ENCODE results near the gene KRTAP12-1. TPM values are rescaled to one million over a fixed set of nuclear protein-coding genes. Genes with fewer than 3 reads are reported as not detected.

The KRTAP12-1 gene, protein sequence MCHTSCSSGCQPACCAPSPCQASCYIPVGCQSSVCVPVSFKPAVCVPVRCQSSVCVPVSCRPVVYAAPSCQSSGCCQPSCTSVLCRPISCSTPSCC
- total RNA-seq (2012; rRNA removed), result not detected in 2 replicates

DNA sequence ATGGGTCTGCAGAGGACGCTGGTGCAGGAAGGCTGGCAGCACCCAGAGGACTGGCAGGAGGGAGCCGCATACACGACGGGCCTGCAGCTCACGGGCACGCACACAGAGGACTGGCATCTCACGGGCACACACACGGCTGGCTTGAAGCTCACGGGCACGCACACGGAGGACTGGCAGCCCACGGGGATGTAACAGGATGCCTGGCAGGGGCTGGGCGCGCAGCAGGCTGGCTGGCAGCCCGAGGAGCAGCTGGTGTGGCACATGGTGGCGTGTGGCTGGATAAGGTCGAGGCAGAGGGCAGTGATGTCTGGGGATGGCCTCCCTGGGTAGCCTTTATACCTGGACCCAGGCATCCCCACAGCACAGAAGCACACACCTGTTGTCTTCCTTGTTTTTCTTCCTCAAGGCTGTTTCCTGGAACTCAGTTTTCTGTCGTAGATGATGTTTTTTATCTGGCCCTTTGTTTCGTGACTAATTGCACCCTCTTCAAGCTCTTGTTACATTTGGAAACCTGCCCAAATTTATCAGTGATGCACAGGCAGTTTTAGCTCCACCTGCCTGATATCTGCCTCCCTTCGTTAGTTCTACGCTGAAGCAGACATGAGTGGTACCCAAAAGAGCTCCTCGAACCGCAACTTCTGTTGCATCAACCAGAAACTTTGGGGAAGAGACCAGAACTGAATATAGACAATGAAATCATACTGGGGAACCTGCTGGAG is at the start of gene KRTAP12-1:
TSS of gene KRTAP12-1 (minus strand) at position 303 of the 719 bp plus-strand sequence. CDS start at position 263, 40 bp downstream.
- peaks cover 68% of the 10 kb centered on the region for H3K27me3 ChIP-seq (ENCODE audit: control insufficient read depth, insufficient read depth, low read length)
- no peak within 1 kb of the TSS for H3K9ac ChIP-seq (ENCODE audit: low read depth, low read length)
- H3K4me2 ChIP-seq (ENCODE audit: low read length), result no peak within 1 kb of the TSS
- H3K4me1 ChIP-seq (ENCODE audit: control insufficient read depth, insufficient read depth, low read length), result no peaks in the 10 kb centered on the region
- no peak within 1 kb of the TSS for H3K4me3 ChIP-seq (ENCODE audit: low read length)
- no peaks in the 10 kb centered on the region for H3K9me3 ChIP-seq (replicated peaks; ENCODE audit: low read length)
- H3K36me3 ChIP-seq (ENCODE audit: insufficient read depth, low read length), result no peaks in the 10 kb centered on the region

DNA sequence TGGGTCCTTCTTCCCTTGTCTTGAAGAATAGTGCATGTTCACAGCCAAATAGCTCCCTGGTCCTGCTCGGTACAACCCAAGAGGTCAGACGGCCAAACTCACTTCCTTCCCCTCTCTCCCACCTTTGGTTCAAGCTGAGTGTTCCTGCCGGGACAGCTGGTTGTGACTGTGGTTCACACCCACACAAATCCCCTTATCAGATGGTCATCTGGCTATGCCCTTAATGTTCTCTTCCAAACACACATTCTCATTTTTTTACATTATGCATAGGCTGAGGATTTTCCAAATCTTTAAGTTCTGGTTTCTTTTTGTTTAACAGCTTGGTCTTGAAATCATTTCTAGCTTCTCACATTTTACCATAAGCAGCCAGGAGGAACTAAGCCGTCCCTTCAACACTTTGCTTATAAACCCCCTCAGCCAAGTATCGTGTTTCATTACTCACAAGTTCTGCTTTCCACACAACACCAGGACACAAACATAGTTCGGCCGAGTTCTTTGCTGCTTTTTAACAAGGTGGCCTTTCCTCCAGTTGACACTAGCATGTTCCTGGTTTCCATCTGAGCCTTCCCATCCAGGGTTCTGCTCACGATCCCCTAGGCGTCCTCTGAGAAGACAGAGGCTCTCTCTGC is 49.1 kb upstream of the KRTAP12-1 start:
- H3K9ac ChIP-seq (ENCODE audit: low read depth, low read length), result no peak overlapping the region
- no peak overlapping the region for H3K4me2 ChIP-seq (ENCODE audit: low read length)
- H3K4me1 ChIP-seq (ENCODE audit: control insufficient read depth, insufficient read depth, low read length), result no peaks in the 10 kb centered on the region
- no peak overlapping the region for H3K4me3 ChIP-seq (ENCODE audit: low read length)
- no peaks in the 10 kb centered on the region for H3K9me3 ChIP-seq (replicated peaks; ENCODE audit: low read length)
- H3K36me3 ChIP-seq (ENCODE audit: insufficient read depth, low read length), result no peaks in the 10 kb centered on the region
- H3K27me3 ChIP-seq (ENCODE audit: control insufficient read depth, insufficient read depth, low read length), result peaks cover 48% of the 10 kb centered on the region

DNA sequence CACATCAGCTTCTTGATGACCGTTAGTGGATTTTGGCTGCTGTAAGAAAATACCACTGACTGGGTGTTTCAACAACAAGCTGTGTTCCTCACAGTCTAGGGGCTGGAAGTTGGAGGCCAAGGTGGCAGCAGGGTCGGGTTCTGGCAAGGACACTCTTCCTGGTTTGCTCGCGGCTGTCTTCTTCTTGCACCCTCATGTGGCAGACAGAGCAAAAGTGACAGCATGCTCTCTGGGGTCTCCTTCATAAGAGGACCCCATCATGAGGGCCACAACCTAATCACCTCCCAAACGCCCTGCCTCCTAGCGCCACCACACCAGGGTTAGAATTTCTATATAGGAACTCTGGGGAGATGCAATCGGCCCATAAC is 48.0 kb upstream of the KRTAP12-1 start:
- no peak overlapping the region for H3K4me3 ChIP-seq (ENCODE audit: low read length)
- H3K9me3 ChIP-seq (replicated peaks; ENCODE audit: low read length), result no peaks in the 10 kb centered on the region
- H3K36me3 ChIP-seq (ENCODE audit: insufficient read depth, low read length), result no peaks in the 10 kb centered on the region
- H3K9ac ChIP-seq (ENCODE audit: low read depth, low read length), result no peak overlapping the region
- H3K27me3 ChIP-seq (ENCODE audit: control insufficient read depth, insufficient read depth, low read length), result peaks cover 56% of the 10 kb centered on the region
- H3K4me1 ChIP-seq (ENCODE audit: control insufficient read depth, insufficient read depth, low read length), result no peaks in the 10 kb centered on the region
- H3K4me2 ChIP-seq (ENCODE audit: low read length), result no peak overlapping the region

DNA sequence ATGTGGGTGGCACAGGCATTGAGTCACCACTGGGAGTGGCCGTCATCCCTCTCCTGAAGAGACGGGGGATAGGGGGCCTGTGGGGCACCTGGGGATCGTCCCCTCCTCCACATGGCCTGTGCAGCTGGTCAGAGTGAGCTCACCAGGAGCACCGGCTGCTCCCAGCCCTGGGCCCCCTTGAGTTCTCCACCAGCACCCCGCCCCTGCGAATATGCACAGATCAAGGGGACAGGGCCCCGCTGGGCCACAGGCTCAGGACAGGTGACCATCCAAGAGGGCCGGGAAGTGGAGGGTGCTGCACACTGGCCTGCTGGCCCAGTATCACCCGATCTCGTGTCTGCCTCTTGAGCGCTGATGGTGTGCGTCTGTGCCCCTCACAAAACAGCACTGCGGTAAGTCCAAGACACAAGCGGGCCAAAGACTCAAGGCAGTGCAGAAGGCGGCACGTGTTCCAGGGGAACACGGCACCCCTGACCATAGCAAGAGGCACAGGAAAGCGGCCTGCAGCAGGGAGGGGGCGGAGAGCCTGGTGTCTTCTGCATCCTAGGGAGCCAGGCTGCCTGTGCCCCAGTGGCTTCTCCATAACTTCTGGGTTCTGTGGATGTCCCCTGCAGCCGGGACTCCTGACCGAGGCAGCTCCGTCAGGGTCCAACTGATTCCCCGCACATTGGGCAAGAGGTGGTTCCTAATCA is 47.5 kb upstream of the KRTAP12-1 start:
- Histone ChIP-seq H3K4me3 (ENCODE audit: low read length) (no peak overlapping the region), H3K9ac (ENCODE audit: low read depth, low read length) (no peak overlapping the region), H3K9me3 (replicated peaks; ENCODE audit: low read length) (no peaks in the 10 kb centered on the region), H3K4me1 (ENCODE audit: control insufficient read depth, insufficient read depth, low read length) (no peaks in the 10 kb centered on the region), H3K36me3 (ENCODE audit: insufficient read depth, low read length) (no peaks in the 10 kb centered on the region), H3K4me2 (ENCODE audit: low read length) (no peak overlapping the region), H3K27me3 (ENCODE audit: control insufficient read depth, insufficient read depth, low read length) (peaks cover 57% of the 10 kb centered on the region)

DNA sequence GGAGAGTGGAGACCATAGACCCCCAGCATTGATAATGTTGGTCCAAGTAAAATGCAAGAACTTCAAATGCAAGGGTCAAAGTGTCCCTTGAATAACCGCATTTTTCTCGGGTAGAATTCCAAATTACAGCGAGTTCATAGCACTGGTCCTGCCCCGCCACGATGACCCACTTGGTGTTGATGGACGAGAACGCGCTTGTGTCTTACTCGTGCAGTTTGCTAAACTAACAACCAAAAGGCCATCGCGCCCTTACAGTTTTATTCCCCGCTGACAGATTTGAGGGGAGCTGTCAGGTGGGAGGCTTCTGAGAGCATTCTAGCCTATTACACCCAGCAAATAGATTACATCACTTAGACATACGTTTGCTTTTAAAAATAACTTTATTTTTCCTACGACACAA is 46.8 kb upstream of the KRTAP12-1 start:
- Histone ChIP-seq H3K9ac (ENCODE audit: low read depth, low read length) (no peak overlapping the region), H3K4me1 (ENCODE audit: control insufficient read depth, insufficient read depth, low read length) (no peaks in the 10 kb centered on the region), H3K27me3 (ENCODE audit: control insufficient read depth, insufficient read depth, low read length) (peaks cover 62% of the 10 kb centered on the region), H3K4me3 (ENCODE audit: low read length) (no peak overlapping the region), H3K4me2 (ENCODE audit: low read length) (no peak overlapping the region), H3K9me3 (replicated peaks; ENCODE audit: low read length) (no peaks in the 10 kb centered on the region), H3K36me3 (ENCODE audit: insufficient read depth, low read length) (no peaks in the 10 kb centered on the region)

DNA sequence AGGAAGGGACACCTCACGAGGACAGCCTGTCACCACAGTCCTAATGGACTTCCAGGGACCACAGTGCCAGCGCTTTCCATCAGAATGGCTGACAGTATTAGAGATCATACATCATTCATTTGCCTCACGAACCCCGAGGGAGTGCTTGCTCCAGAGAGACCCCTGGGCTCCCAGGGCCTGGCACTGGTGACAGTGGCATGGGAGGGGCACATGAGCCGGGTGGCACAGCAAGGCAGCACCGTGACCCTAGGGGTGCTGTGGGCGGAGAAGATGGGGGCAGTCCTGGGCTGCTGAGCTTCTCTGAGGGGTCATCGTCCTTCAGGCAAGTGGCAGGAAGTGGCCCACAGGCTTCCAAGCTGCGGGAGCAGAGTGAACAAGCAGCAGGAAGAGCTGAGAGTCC is 45.8 kb upstream of the KRTAP12-1 start:
- no peak overlapping the region for H3K4me2 ChIP-seq (ENCODE audit: low read length)
- H3K27me3 ChIP-seq (ENCODE audit: control insufficient read depth, insufficient read depth, low read length), result peaks cover 62% of the 10 kb centered on the region

DNA sequence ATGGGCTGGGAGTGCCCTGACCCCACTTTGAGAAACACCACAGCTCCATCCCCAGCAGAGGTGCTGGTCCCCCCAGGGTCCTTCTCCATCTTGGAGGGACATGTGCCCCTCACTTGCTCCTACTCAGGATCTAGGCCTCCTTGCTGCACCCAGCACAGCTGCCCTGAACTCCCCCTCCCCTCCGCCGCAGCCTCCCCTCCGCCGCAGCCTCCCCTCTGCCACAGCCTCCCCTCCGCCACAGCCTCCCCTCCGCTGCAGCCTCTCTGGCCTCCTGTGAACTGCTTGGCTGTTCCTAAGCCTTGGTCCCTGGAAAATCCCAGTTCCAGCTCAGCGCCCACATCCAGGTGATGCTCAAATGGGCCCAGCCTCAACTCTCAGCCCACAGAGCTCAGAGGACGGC is 45.4 kb upstream of the KRTAP12-1 start:
- Histone ChIP-seq H3K4me1 (ENCODE audit: control insufficient read depth, insufficient read depth, low read length) (no peaks in the 10 kb centered on the region), H3K36me3 (ENCODE audit: insufficient read depth, low read length) (no peaks in the 10 kb centered on the region), H3K27me3 (ENCODE audit: control insufficient read depth, insufficient read depth, low read length) (peaks cover 62% of the 10 kb centered on the region), H3K4me2 (ENCODE audit: low read length) (no peak overlapping the region), H3K9me3 (replicated peaks; ENCODE audit: low read length) (no peaks in the 10 kb centered on the region), H3K9ac (ENCODE audit: low read depth, low read length) (no peak overlapping the region), H3K4me3 (ENCODE audit: low read length) (no peak overlapping the region)

More for the DNA sequence above, 45.8 kb upstream of the KRTAP12-1 start:
- no peaks in the 10 kb centered on the region for H3K36me3 ChIP-seq (ENCODE audit: insufficient read depth, low read length)
- no peak overlapping the region for H3K9ac ChIP-seq (ENCODE audit: low read depth, low read length)
- H3K4me3 ChIP-seq (ENCODE audit: low read length), result no peak overlapping the region
- no peaks in the 10 kb centered on the region for H3K4me1 ChIP-seq (ENCODE audit: control insufficient read depth, insufficient read depth, low read length)
- no peaks in the 10 kb centered on the region for H3K9me3 ChIP-seq (replicated peaks; ENCODE audit: low read length)

DNA sequence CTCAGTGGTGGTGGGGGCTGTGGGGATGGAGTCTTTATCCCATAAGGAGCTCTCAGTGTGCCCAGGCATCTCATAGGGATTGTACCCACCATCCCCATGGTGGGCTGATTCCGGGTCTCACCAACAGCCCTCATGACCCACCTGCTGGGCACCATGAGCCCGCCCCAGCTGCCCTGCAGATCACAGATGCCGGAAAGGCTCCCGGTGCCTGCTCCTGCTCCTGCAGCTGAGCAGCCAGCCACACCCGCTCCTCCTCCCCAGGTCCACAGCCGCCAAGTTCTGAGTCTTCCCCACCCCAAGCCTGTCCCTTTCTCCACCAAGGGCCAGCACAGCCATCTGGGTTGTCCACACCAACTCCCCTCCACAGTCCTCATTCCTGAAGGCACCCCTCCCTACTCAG is 44.9 kb upstream of the KRTAP12-1 start:
- H3K9ac ChIP-seq (ENCODE audit: low read depth, low read length), result no peak overlapping the region
- H3K27me3 ChIP-seq (ENCODE audit: control insufficient read depth, insufficient read depth, low read length), result peaks cover 57% of the 10 kb centered on the region
- no peak overlapping the region for H3K4me2 ChIP-seq (ENCODE audit: low read length)
- no peak overlapping the region for H3K4me3 ChIP-seq (ENCODE audit: low read length)
- no peaks in the 10 kb centered on the region for H3K4me1 ChIP-seq (ENCODE audit: control insufficient read depth, insufficient read depth, low read length)
- no peaks in the 10 kb centered on the region for H3K9me3 ChIP-seq (replicated peaks; ENCODE audit: low read length)
- H3K36me3 ChIP-seq (ENCODE audit: insufficient read depth, low read length), result no peaks in the 10 kb centered on the region

DNA sequence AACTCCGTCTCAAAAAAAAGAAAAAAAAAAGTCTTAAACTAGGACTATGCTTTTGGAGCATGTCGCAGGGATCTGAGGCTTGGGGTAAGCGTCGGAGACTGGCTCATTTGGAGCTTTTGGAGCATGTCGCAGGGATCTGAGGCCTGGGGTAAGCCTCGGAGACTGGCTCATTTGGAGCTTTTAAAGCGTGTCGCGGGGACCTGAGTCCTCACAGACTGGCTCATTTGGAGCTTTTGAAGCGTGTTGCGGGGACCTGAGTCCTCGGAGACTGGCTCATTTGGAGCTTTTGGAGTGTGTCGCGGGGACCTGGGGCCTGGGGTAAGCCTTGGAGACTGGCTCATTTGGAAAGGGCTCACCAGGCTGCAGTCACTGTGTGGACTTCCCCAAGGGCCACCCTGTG is 43.0 kb upstream of the KRTAP12-1 start:
- Histone ChIP-seq H3K4me2 (ENCODE audit: low read length) (no peak overlapping the region), H3K4me3 (ENCODE audit: low read length) (no peak overlapping the region), H3K9me3 (replicated peaks; ENCODE audit: low read length) (no peaks in the 10 kb centered on the region), H3K36me3 (ENCODE audit: insufficient read depth, low read length) (no peaks in the 10 kb centered on the region), H3K4me1 (ENCODE audit: control insufficient read depth, insufficient read depth, low read length) (no peaks in the 10 kb centered on the region), H3K9ac (ENCODE audit: low read depth, low read length) (no peak overlapping the region), H3K27me3 (ENCODE audit: control insufficient read depth, insufficient read depth, low read length) (peaks cover 55% of the 10 kb centered on the region)

DNA sequence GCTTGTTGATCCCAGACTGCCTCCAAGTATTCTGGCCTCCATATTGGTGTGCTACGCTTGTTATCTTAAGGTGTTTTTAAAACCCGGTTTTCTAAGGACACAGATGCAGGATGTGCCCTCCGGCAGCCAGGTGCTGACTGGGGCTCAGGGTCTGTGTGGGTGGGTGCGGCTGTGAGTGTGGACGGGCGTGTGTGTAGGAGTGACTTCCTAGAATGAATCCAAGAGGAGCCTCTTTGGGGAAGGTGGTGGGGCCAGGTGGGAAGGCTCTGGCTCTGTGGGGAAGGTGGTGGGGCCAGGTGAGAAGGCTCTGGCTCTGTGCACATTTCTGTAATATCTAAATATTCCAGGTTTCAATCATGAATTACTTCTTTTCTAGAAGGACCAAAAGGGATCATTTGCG is 42.2 kb upstream of the KRTAP12-1 start:
- Histone ChIP-seq H3K4me1 (ENCODE audit: control insufficient read depth, insufficient read depth, low read length) (no peaks in the 10 kb centered on the region), H3K36me3 (ENCODE audit: insufficient read depth, low read length) (no peaks in the 10 kb centered on the region), H3K4me3 (ENCODE audit: low read length) (no peak overlapping the region), H3K9me3 (replicated peaks; ENCODE audit: low read length) (no peaks in the 10 kb centered on the region), H3K27me3 (ENCODE audit: control insufficient read depth, insufficient read depth, low read length) (peaks cover 58% of the 10 kb centered on the region), H3K4me2 (ENCODE audit: low read length) (no peak overlapping the region), H3K9ac (ENCODE audit: low read depth, low read length) (no peak overlapping the region)

DNA sequence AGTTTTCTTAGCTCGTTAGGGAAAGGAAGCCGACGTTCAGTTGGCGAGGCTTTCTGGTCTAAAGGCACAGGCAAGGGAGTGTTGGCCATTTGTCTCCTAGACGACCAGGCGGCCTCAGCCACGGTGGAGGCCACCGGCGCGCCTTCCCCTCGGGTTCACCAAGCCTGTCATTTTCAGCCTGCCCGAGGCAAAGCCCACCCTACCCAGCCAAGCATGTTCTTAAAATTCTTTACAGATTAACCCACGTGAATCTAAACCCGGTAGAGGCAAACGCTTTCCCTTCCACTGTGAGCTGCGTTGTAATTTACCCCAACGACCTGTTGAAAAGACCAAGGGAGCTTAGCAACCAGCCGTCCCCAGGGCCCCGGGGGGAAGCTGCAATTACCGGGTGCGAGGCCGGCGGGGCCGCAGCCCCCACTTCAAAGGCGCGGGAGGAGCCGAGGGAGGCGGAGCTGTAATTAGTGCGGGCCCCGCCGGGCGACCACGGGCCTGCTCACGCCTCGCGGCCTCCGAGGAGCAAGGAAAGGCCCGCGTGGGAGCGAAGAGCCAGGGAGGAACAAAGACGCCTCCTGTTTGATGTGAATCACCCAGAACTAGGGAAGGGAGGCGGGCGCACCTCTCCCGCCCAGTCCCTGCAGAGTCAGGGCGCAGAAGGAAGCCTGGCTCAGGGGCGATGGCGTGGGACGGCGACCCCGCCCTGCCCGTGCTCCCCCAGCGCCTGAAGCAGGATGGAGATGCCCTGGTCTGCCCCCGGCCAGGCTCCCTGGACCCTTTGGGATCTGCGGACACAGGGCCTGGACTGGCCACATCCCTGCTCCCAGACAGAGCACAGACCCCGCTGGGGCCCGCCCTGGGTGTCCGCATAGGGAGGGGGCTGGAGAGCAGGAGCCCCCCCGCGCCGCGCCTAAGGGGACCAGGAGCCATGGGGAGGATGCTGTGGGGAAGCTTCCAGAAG is 41.5 kb upstream of the KRTAP12-1 start:
- no peaks in the 10 kb centered on the region for H3K4me1 ChIP-seq (ENCODE audit: control insufficient read depth, insufficient read depth, low read length)
- no peak overlapping the region for H3K4me2 ChIP-seq (ENCODE audit: low read length)
- peaks cover 65% of the 10 kb centered on the region for H3K27me3 ChIP-seq (ENCODE audit: control insufficient read depth, insufficient read depth, low read length)
- no peaks in the 10 kb centered on the region for H3K36me3 ChIP-seq (ENCODE audit: insufficient read depth, low read length)
- H3K9ac ChIP-seq (ENCODE audit: low read depth, low read length), result no peak overlapping the region
- no peaks in the 10 kb centered on the region for H3K9me3 ChIP-seq (replicated peaks; ENCODE audit: low read length)
- H3K4me3 ChIP-seq (ENCODE audit: low read length), result no peak overlapping the region
